NCI-H1417 treated with DMSO at 0.1 percent for 48 hours (cell line): ENCODE data around the gene NR1D1.
"Not testable (repeated sequence)": the region's sequence is repeated elsewhere in the genome, so short reads cannot be mapped to it uniquely, and the experiment has no call there.

Experiments used
- DNase-seq: peaks from one replicate; lab custom pipeline; 2025; lab: John Stamatoyannopoulos, UW

Gene NR1D1

GRCh38 chr17:40100419-40100668 lies at the start of gene NR1D1:
TSS of gene NR1D1 (minus strand) at chr17:40100589. CDS start at chr17:40100094, 495 bp downstream.
- no peak for DNase-seq

- DNase-seq, result no peak
Measured at GRCh38 chr17:40148527-40148926, 48.1 kb upstream of the NR1D1 start.

DNA sequence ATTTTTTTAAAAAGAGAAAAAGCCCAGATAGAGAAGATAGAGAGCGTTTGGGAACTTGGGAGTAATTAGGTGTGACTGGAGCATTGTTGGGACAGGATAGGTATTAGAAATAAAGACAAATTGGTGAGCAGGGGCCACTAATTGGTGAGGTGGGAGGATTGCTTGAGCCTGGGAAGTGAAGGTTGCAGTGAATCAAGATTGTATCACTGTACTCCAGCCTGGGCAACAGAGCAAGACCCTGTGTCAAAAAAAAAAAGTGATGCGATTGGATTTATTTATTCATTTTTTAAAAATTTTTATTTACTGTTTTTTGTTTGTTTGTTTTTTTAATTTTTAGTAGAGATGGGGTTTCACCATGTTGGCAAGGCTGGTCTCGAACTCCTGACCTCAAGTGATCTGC lies 45.1 kb upstream of the NR1D1 start:
- no peak for DNase-seq

DNA sequence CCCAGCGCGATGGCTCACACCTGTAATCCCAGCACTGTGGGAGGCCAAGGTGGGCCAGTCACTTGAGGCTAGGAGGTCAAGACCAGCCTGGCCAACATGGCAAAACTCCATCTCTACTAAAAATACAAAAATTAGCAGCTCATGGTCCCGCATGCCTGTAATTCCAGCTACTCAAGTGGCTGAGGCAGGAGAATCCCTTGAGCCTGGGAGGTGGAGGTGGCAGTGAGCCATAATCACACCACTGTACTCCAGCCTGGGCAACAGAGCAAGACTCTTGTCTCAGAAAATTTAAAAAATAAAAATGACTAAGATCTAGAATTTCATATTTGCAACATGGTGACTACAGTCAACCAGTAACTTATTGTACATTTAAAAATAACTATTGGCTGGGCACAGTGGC lies 42.8 kb upstream of the NR1D1 start:
- not testable (repeated sequence) for DNase-seq

GRCh38 chr17:40139566-40140058 lies 39.2 kb upstream of the NR1D1 start:
- no peak for DNase-seq

DNA sequence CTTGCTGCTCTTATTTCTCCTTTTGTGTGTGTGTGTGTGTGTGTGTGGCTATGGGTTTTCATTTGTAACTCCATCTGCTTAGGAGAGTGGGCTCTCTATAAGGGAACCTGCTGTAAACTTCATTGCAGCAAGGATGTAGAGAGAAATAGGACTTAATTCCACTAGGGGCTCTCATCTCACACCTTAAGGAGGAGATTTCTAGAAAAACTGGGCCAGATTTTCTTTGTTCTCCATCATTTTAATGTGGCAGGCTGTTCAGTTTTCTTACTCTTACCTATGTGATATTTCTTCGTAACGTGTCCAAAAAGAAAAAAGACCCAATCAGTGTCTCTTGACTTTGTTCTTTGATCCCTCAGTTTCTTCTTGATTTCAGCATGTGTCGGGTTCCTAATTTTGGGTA lies 35.4 kb upstream of the NR1D1 start:
- no peak for DNase-seq

DNA sequence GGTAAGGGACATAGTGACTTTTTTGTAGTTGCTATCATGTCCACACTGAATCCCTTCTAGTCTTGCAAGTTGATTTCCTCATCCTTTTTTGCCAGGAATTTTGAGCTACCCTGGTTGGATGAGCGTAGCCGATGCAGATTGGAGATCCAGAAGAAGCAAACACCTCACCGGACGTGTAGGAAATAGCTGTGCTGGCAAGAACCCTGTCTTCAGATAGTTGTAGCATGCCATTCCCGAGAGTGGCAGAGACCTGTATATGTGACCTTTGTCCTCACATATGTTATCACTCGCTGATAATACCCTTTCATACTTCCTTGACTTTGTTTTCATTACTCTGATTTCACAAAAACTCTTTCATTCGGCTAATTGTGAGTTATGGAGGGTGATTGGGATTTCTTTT lies 33.8 kb upstream of the NR1D1 start:
- DNase-seq, result no peak

GRCh38 chr17:40130352-40131042 lies 30.1 kb upstream of the NR1D1 start:
- DNase-seq, result no peak

DNA sequence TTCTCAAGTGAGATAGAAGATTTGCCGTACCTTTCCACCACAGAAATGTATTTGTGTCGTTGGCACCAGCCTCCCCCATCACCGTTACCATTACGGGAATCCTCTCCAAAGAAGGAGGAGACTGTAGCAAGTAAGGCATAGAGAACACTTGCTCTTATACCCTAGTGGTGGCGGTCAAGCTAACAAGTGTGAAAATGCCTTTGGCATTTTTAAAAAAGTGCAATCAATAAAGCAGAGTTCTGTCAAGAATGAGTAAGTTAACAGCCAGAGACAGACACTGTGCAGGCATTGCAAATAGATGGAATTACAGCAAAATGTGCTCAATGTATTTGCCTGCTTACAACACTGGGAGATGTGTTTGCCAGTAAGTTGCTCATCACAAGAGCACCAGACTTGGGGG lies 29.1 kb upstream of the NR1D1 start:
- DNase-seq, result no peak

DNA sequence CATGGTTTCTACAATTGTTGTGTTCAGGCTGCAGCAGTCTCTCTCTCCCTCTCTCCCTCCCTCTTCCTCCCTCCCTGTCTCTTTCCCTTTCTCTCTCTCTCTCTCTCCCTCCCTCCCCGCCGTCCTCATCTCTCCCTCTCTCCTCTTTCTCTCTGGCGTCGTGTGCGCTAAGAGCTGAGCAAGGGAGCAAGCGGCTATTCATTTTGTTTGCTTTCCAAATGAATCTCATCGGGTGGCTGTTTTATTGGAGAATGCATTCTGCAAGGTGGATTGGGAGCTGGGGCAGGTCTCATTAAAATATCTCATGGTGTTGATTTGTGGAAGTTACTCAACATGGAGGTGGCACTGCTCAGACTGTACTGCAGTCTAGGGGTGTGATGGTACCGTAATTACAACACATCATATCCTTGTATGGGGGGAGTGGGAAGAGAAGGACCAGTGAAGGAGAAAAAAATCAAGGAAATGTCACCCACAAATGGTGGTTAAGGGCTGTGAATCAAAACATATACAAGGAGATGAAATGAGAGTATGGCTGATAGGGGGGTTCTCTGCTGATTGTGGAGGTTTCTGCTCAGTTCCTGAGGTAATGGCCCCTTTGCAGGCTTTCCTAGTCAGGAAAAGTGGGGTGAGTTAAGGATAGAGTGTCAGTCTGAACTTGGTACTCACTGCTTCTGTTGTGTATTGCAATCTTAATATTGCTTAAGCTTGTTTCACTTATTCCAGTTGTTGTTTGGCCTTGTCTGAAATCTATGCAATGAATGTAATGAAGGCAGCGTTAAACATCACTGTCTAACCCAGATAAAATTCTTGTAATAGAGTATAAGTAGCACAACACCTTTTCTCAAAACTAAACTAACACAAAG lies 24.1 kb upstream of the NR1D1 start:
- no peak for DNase-seq

GRCh38 chr17:40123811-40124114 lies 23.4 kb upstream of the NR1D1 start:
- DNase-seq, result no peak

DNA sequence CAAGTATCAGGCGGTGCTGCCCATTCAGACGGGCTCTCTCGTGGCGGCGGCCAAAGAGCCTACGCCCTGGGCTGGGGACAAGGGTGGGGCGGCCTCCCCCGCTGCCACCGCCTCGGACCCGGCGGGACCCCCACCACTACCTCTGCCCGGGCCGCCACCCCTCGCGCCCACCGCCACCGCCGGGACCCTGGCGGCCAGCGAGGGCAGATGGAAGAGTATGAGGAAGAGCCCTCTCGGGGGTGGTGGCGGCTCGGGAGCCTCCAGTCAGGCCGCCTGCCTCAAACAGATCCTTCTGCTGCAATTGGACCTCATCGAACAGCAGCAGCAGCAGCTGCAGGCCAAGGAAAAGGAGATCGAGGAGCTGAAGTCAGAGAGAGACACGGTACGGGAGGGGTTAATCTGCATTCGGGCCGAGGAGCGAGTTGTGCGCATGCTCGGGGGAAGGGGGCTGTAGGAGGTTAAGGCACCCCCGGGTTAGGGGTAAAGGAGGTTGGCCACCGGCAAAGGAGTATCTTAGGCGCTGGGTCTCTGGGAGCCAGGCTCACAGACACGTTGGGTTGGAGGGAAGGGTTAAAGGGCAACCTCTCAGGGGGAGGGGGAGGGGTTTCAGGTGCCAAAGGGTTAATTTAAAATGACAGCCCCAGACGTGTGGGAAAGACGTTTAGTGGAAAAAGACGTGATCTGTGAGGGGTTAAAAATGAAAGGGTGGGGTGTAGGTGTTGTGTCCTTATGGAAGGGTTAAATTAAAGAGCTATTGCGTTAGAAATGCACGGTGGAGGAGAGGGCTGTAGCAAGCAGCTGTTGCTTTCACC lies 22.8 kb upstream of the NR1D1 start:
- no peak for DNase-seq

DNA sequence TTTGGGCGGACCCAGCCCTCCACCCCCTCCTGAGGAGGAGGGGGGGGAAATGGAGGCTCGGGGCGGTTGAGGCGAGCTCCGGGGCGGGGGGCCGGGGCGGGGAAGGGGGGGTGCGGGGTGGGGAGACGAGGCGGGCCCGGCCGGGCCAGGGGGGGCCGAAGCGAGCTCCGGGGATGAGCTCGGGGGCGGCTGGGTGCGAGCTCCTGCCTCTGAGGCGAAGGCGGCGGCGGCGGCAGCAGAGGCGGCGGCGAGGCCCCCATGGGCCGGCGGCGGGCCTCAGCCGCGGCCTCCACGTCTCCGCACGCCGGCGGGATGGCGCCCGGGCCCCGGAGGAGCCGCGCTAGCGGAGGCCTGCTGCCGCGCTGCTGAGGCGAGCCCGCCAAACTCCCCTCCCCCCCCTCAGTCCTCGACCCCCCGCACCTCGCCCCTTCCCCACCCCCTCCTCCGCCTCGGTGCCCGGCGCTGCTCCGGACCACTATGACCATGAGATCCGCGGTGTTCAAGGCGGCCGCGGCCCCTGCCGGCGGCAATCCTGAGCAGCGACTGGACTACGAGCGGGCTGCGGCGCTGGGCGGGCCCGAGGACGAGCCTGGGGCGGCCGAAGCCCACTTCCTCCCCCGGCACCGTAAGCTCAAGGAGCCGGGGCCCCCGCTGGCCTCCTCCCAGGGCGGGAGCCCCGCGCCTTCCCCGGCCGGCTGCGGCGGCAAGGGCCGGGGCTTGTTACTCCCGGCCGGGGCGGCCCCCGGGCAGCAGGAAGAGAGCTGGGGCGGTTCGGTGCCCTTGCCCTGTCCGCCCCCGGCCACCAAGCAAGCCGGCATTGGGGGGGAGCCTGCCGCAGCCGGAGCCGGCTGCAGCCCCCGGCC lies 22.0 kb upstream of the NR1D1 start:
- DNase-seq, result no peak

- peak; percentile 26 for DNase-seq
Measured at GRCh38 chr17:40121181-40122135, 21.1 kb upstream of the NR1D1 start, which contains the start of gene MSL1. TSS of gene MSL1 (plus strand) at chr17:40121971. CDS start at chr17:40122613, 642 bp downstream.

- DNase-seq, result no peak
Measured at GRCh38 chr17:40115101-40115436, 14.7 kb upstream of the NR1D1 start.

DNA sequence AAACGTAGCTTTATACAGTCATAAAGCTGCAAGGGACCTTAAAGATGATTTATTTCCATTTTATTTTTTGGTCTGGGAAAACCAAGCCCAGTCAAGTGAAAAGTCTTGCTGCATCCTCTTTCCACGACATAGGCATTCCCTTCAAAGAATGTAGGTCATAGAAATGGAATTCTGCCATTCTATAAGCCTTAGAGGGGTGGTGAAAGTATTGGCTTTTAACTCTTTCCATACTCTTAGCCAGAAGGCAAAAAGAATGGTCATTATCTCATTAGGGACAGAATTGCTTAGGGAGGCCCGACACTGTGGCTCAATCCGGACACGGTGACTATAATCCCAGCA lies 13.5 kb upstream of the NR1D1 start:
- no peak for DNase-seq

DNA sequence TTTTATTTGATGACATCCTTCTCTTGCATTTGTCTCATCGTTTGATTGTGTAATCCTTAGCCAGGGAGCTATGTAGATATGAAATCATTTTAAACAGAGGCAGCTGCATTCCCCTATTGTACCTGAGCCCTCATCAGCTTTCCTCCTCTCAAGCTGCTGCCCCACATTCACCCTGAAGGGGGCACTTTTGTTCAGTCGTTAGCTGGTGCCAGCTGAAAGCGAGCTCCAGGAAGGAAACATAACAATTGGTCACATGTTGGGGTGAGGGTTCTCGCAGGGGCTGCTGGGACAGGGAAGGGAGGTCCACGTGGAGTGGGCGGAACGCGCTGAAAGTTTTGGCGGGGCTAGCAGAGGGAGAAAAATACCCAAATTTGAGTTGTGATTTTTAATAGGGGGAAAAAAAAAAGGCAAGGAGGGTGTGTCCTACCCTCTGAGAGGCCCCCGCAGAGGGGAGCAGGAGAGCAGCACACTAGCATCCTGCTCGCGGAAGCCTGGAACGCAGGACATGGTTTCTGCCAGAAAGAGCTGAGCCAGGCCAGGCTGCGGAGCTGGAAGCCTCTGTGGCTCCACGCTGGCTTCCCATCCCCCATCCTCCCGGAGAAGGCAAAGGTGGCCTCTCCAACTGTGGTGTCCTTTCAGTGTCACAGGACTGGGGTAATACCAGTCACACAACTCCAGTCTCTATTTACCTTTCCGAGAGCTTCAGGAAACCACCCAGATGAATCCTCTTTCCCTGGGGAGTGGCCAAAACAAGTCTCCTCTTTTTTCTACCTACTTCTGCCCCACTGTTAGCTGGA lies 12.9 kb upstream of the NR1D1 start:
- DNase-seq, result peak; percentile 93

GRCh38 chr17:40112718-40113109 lies 12.3 kb upstream of the NR1D1 start:
- DNase-seq, result no peak

- no peak for DNase-seq
Measured at GRCh38 chr17:40112191-40112711, 11.9 kb upstream of the NR1D1 start.
